Activated T-helper 1 cell treated with anti-CD3 and anti-CD28 coated beads, Interleukin-12 subunit alpha, Interleukin-12 subunit beta, Interleukin-2, Interleukin-4 antibody, amounts not matched to agents 30 ng/mL and 10 ng/mL and 1 ng/mL, durations not matched to agents 14 hours and 24 hours and 36 hours (primary cell): Measurements from ENCODE around the gene CCR6. TPM values are rescaled to one million over a fixed set of nuclear protein-coding genes. Genes with fewer than 3 reads are reported as not detected.

Experiments used
- DNase-seq: peaks from one replicate; pipeline ENCODE4 v3.0.0; 2021; ENCODE audit warnings: low spot score
- H3K27ac Mint-ChIP-seq: one replicate; pipeline ENCODE4 v1.8.0; 2021; ENCODE audit warnings: mild to moderate bottlenecking, mixed read lengths
- H3K27me3 Mint-ChIP-seq: one replicate; pipeline ENCODE4 v1.8.0; 2022; ENCODE audit warnings: mild to moderate bottlenecking, moderate library complexity, mixed read lengths; ENCODE audit not compliant: insufficient read depth
- H3K36me3 Mint-ChIP-seq: one replicate; pipeline ENCODE4 v1.8.0; 2021; ENCODE audit warnings: low read depth, mixed read lengths
- H3K4me1 Mint-ChIP-seq: one replicate; pipeline ENCODE4 v1.8.0; 2021; ENCODE audit warnings: low read depth, mixed read lengths
- H3K4me3 Mint-ChIP-seq: one replicate; pipeline ENCODE4 v1.8.0; 2021; ENCODE audit warnings: mild to moderate bottlenecking, moderate library complexity, mixed read lengths
- H3K9me3 Mint-ChIP-seq: one replicate; pipeline ENCODE4 v1.8.0; 2021; ENCODE audit warnings: mixed read lengths
- intact Hi-C: fragments of 100-400 bp; cut with micrococcal nuclease; formaldehyde crosslinking; loops from one replicate; pipeline ENCODE4 v1.15.1; 2024
- total RNA-seq: library from RNA; stranded (reverse); gene quantifications from 2 replicates; pipeline ENCODE4 v1.2.3, GENCODE V29; 2022

CCR6 gene
- total RNA-seq, 1 donor from 2014 or later: not detected

DNA sequence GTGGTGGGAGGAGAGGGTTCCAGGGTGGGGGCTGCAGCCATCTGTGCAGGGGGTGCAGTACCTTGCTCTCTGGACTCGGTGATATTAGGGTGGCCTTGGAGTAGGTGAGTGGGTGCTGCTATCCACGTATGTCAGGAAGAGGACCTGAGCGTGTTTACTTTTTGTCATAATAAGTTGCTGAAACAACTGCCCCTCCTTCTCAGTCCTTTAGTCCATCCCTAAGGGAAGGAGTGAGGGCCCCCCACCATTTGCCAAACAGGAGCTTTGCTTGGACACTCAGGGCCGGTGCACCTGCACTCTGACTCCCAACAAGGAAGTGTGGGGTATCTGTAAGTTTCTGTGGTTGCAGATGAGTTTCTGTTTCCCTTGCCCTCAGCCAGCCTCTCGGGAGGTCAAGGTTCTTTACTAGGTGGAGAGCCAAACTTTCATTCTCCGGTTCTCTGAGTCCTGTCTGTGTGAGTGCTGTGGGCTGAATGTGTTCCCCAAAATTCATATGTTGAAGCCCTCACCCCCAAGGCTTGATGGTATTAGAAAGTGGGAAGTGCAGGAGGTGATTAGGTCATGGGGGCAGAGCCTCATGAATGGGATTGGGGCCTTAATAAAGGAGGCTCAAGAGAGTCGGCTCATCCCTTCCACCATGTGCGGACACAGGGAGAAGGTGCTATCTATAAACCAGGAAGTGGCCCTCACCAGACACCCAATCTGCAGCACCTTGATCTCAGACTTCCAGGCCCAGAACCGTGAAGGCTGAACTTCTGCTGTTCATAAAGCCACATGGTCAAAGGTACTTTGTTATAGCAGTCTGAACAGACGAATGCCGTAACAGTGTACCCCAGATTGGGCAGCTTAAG lies 19.6 kb upstream of the CCR6 start:
- intact Hi-C loops: no loop called here
- H3K9me3 Mint-ChIP-seq: no peaks in the 10 kb centered on the region
- H3K4me3 Mint-ChIP-seq: no peak overlapping the region
- no peak for DNase-seq
- H3K27ac Mint-ChIP-seq: peak overlapping the region; percentile 7
- peaks cover 4% of the 10 kb centered on the region for H3K27me3 Mint-ChIP-seq
- H3K36me3 Mint-ChIP-seq: no peaks in the 10 kb centered on the region
- H3K4me1 Mint-ChIP-seq: peaks cover 21% of the 10 kb centered on the region

DNA sequence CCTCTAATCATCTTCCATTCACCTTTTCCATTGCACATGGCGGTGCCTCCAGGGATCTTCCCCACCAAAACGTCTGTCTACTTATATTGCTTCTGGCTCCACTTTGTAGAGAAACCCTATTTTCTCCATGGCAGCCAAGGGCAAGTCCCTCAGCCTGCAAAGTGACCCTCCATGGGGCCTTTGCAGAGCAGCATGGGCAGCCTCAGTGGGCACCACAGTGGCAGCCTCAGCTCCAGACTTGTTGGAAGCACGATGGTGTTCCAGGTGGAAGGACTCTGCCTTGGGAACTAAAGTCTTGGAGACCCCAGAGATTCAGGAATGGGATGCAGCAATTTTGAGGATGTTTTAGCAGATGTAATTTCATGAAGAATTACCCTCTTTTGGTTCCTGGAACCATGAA lies 18.5 kb upstream of the CCR6 start:
- Mint-ChIP-seq H3K36me3 (no peaks in the 10 kb centered on the region), H3K9me3 (no peaks in the 10 kb centered on the region), H3K4me3 (no peak overlapping the region), H3K4me1 (peaks cover 11% of the 10 kb centered on the region), H3K27ac (no peak overlapping the region), H3K27me3 (peaks cover 7% of the 10 kb centered on the region)
- no peak for DNase-seq
- intact Hi-C loops: no loop called here

DNA sequence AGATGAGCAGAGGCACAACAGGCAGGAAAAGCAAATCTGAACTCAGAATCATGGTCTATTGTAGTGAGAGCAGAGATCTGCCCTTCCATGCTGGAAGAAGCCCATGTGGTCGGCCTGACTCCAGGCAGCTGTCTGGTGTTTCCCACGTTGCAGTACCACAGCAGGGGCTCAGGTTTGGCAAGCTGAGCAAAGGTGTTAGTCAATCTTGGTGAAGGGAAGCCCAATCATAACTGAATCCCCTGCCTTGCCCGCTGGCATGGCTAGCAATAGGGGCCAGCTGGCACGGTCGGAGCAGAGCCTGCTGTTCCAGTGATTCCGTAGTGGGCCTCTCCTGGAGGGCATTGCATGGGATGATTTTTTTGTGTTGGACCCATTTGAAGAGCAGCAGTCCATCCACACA lies 17.8 kb upstream of the CCR6 start:
- Mint-ChIP-seq H3K4me3 (no peak overlapping the region), H3K36me3 (no peaks in the 10 kb centered on the region), H3K27ac (no peak overlapping the region), H3K9me3 (no peaks in the 10 kb centered on the region), H3K4me1 (peaks cover 11% of the 10 kb centered on the region), H3K27me3 (peaks cover 8% of the 10 kb centered on the region)
- DNase-seq: no peak
- intact Hi-C loops: no loop called here

DNA sequence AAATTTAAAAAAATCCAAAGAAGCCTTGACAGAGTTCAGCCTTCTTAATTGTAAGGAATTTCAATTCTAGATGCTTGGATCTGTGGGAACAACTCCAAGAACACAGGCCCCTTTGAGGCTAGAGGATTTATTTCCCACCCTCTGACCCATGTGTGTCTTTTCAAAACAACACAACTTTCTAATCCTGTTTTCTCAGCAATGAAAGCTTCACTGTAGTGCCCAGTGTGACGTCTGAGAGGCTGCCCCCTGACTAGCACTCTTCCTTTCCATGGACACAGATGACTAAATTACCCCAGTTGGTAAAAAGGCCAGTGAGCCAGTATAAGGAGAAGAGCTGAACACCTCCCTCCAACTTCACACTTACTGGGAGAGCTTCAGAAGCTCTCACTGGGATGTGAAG lies 16.5 kb upstream of the CCR6 start:
- H3K36me3 Mint-ChIP-seq: no peaks in the 10 kb centered on the region
- H3K27me3 Mint-ChIP-seq: peaks cover 8% of the 10 kb centered on the region
- no peaks in the 10 kb centered on the region for H3K9me3 Mint-ChIP-seq
- intact Hi-C loops: no loop called here
- H3K27ac Mint-ChIP-seq: no peak overlapping the region
- peaks cover 11% of the 10 kb centered on the region for H3K4me1 Mint-ChIP-seq
- no peak for DNase-seq
- no peak overlapping the region for H3K4me3 Mint-ChIP-seq

DNA sequence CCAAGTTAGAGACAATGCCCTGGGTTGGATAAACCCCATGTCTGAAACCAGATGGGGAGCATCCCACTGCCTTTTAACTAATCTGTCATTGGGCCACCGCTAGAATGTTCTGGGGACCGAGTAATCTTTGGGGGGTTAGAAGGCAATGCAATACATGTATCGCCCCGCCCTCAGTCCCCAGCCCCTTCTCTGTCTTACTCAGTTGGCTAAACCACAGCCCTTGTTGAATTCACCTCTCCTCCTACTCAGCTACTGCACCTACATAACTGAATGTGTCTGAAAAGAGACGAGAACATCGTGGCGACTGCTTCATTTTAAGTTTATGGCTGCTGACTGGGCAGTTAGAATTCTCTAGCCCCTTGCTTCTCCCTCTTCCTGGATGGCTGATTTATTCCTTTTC lies 15.1 kb upstream of the CCR6 start:
- Mint-ChIP-seq H3K9me3 (no peaks in the 10 kb centered on the region), H3K4me3 (no peak overlapping the region), H3K4me1 (peaks cover 8% of the 10 kb centered on the region), H3K36me3 (no peaks in the 10 kb centered on the region), H3K27me3 (peaks cover 14% of the 10 kb centered on the region), H3K27ac (no peak overlapping the region)
- intact Hi-C loops: no loop called here
- no peak for DNase-seq

DNA sequence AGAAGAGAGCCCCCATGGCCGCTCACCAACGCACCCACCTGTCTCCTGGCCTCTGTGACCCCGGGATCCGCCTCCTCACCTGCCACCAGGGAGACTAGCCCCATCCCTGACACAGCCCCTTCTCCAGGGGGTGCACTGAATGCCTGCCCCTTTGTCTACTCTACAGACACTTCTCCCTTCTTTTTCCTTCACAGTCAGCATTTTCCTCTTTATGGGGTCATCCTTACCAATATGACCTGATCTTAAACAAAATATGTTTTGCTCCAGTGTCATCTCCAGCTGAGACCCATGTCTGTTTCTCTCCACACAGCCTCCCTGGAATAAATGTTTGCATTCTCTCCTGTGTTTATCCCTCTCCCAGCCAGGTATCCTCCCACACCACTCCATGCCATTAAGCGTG lies 14.6 kb upstream of the CCR6 start:
- no peak for DNase-seq
- no peaks in the 10 kb centered on the region for H3K9me3 Mint-ChIP-seq
- H3K27ac Mint-ChIP-seq: no peak overlapping the region
- intact Hi-C loops: no loop called here
- no peak overlapping the region for H3K4me3 Mint-ChIP-seq
- peaks cover 3% of the 10 kb centered on the region for H3K4me1 Mint-ChIP-seq
- H3K27me3 Mint-ChIP-seq: peaks cover 14% of the 10 kb centered on the region
- H3K36me3 Mint-ChIP-seq: no peaks in the 10 kb centered on the region

DNA sequence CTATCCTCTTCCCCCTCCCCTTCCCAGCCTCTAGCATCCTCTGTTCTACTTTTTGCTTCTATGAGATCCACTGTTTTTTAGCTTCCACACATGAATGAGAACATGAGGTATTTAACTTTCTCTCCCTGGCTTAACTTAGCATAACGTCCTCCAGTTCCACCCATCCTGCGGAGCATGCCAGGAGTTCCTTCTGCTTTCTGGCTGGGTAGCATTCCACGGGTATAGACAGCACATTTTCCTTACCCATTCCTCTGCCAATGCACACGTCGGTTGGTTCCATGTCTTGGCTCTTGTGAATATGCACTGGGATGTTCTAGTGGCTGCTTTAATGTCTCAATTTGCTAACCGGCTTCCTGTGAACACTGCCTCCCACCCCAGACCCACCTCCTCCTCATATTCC lies 13.2 kb upstream of the CCR6 start:
- intact Hi-C loops: no loop called here
- H3K27ac Mint-ChIP-seq: no peak overlapping the region
- no peaks in the 10 kb centered on the region for H3K9me3 Mint-ChIP-seq
- H3K4me1 Mint-ChIP-seq: no peaks in the 10 kb centered on the region
- H3K36me3 Mint-ChIP-seq: no peaks in the 10 kb centered on the region
- DNase-seq: no peak
- no peak overlapping the region for H3K4me3 Mint-ChIP-seq
- peaks cover 12% of the 10 kb centered on the region for H3K27me3 Mint-ChIP-seq

DNA sequence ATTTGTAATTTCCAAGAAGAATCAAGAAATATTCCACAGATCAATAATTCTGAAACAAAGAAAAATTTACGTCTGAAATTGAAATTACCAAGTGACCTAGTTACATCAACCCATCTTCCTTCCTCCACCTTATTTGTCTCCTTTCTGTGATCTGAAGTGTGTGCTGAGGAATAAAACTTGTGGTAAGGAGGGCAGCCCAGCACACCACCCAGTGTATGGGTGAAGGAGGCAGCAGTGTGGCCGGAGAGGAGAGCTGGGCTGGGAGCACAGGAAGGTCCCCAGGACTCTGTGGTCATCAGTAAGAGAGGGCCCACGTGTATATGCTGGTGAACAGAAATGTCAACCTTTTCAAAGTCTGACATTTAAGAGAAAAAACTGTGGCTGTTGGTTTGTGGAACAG lies 11.3 kb upstream of the CCR6 start:
- intact Hi-C loops: no loop called here
- Mint-ChIP-seq H3K36me3 (no peaks in the 10 kb centered on the region), H3K27me3 (peaks cover 10% of the 10 kb centered on the region), H3K4me3 (no peak overlapping the region), H3K9me3 (no peaks in the 10 kb centered on the region), H3K27ac (no peak overlapping the region), H3K4me1 (no peaks in the 10 kb centered on the region)
- DNase-seq: no peak

DNA sequence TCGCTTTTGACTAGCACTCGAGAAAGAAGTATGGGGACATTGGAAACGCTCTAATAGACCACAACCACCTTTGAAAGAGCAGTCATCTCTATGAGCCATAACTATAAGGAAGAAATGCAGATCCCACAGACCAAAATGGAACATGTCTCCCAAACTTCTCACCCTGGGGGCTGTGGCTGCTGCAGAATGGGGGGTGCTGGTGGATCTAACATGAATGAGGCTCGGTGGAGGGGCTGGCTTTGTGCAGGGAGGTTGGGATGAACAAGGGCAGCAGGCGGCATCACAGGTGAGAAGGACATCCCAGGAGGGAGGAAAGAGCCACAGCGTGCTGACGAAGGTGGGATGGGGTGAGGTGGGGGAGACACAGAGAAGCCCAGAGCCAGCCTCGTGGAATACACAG lies 10.5 kb upstream of the CCR6 start:
- no peak for DNase-seq
- Mint-ChIP-seq H3K9me3 (no peaks in the 10 kb centered on the region), H3K36me3 (no peaks in the 10 kb centered on the region), H3K4me3 (no peak overlapping the region), H3K27me3 (peaks cover 10% of the 10 kb centered on the region), H3K4me1 (no peaks in the 10 kb centered on the region), H3K27ac (no peak overlapping the region)
- intact Hi-C loops: no loop called here

DNA sequence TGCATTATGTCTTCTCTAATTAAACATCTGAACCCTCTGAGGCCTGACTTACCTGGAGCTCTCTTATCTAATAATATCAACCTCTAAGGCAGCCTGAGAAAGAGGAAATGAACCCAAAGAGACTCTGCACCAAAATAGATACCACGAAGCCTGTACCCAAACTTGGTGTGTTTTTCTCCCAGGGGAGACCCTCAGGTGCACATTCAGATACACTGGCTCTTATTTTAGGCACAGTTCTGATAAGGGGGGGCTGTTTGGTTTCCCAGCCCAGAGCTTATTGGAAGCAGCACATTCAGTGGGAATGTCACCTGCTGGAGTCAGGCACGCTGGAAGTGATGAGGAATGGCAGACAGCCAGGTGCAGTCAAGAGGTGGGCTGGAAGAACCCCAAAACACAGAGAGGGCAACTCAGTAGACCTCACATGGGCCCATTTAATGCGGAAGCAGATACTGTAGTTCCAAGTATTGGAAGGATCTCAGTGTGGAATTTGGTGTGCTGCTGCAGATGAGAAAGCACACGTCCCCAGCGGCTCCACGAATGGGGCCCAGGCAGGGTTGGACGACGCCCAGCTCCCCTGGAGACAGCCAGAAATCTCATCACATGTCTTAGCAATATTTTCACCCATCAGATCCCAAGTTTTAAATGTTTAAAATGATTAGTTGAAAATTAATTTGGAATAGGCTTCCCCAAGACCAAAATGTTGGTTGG lies 9.7 kb upstream of the CCR6 start:
- no peaks in the 10 kb centered on the region for H3K36me3 Mint-ChIP-seq
- H3K27me3 Mint-ChIP-seq: peaks cover 10% of the 10 kb centered on the region
- no peak for DNase-seq
- H3K4me1 Mint-ChIP-seq: no peaks in the 10 kb centered on the region
- no peaks in the 10 kb centered on the region for H3K9me3 Mint-ChIP-seq
- no peak overlapping the region for H3K4me3 Mint-ChIP-seq
- intact Hi-C loops: no loop called here
- no peak overlapping the region for H3K27ac Mint-ChIP-seq

DNA sequence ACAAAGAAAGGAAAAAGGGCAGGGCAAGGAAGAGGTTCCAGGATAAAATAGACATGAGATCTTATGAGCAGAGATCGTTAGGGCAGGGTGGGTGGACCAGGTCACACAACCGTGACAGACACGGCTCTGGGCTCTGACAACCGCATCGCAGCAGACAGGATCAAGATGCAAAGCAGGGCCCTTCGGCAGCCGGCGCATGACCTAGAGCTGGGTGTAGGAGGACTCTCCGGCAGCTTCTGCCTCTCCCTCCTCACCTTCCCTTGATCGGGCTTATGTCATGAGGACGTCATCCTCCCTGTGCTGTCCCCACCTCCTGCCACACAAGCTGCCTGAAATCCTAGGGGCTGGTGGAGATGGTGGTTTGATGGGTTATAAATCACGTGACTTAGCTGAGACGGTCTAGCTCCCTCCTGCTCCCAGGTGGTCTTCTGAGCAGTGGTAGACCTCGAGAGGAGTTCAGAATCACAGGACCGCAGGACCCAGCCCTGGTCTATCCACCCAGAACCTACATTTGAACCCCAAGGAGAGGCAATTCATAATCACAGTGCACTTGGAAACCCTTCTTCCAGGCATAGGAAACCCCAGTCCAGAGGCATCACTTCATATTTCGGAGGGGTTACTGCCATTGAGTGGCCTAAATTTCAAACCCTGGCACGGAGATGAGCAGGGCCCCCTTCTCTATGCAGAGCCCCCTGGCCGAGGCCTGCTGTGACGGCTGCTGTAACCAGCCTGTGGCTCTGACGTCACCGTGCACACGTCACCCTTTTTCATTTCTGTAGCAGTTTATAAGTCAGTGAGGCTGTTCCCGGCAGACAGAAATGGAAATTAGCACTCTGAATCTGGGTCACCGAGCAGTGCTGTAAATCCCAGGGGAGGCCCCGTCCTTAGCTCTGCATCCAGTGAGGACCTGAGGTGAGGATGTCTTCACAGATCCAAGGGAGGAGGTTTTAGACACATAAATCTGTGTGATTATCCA lies 8.7 kb upstream of the CCR6 start:
- Mint-ChIP-seq H3K36me3 (no peaks in the 10 kb centered on the region), H3K27me3 (peaks cover 8% of the 10 kb centered on the region), H3K9me3 (no peaks in the 10 kb centered on the region), H3K4me1 (no peaks in the 10 kb centered on the region), H3K4me3 (no peak overlapping the region), H3K27ac (no peak overlapping the region)
- DNase-seq: no peak
- intact Hi-C loops: no loop called here

DNA sequence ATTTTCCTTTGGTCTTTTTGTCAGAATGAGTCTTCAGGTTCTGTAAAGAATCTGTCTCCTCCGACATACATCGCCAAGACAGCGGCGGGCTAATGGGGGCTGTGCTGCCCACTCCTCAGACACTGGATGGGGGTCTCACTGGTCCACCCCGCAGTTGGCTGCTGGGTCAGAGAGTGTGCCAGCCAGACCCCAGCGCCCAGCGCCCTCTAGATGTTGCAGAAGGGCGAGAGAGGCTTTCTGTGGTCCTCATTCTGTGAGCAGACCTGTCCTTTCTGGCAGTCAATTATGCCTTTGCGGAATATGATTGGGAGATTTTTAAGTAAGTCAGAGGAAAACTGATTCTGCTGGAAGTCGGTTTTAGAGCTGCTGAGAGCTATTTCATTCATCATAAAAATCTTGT lies 7.8 kb upstream of the CCR6 start:
- no peaks in the 10 kb centered on the region for H3K4me1 Mint-ChIP-seq
- intact Hi-C loops: no loop called here
- H3K4me3 Mint-ChIP-seq: no peak overlapping the region
- peaks cover 6% of the 10 kb centered on the region for H3K27me3 Mint-ChIP-seq
- no peak for DNase-seq
- H3K36me3 Mint-ChIP-seq: no peaks in the 10 kb centered on the region
- H3K9me3 Mint-ChIP-seq: no peaks in the 10 kb centered on the region
- no peak overlapping the region for H3K27ac Mint-ChIP-seq
